ENCODE measurements around the gene TIRAP.

Gene TIRAP

GRCh38 chr11:126322996-126323395 is 40.1 kb downstream of the TIRAP start:
- DNase-seq (ENCODE audit: low read depth in 2 of 2), result no peak

DNA sequence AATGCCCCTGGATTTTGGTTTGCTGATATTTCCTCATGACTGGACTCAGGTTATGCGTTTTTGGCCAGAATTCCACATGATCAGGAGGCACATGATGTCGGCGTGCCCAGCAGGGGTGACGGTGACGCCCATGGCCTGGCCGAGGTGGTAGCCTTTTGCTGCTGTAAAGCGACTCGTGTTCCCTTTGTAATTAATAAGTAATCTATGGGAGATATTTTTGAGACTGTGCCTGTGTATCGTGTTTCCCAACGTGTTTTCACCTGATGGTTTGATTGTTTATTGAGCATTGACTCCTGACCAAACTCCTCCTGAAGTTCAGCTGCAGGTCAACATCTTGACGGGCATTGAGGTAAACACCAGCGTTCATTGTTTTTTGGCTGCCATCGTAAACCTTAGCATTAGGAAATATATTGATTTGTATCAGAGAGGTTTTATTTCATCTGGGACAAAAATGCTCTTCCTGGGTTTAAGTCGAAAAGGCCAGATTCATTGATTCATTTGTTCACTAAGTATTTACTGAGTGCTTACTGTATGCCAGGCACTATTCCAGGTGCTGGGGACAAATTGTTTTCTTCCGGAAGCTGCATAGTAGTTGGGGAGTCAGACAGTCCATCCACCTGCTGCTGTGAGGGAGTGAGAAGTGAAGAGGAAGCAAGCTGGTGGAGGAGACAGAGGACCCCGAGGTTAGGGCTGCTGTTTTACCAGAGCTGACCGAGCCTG is 44.5 kb downstream of the TIRAP start:
- no peak for DNase-seq (ENCODE audit: low read depth in 2 of 2)

DNA sequence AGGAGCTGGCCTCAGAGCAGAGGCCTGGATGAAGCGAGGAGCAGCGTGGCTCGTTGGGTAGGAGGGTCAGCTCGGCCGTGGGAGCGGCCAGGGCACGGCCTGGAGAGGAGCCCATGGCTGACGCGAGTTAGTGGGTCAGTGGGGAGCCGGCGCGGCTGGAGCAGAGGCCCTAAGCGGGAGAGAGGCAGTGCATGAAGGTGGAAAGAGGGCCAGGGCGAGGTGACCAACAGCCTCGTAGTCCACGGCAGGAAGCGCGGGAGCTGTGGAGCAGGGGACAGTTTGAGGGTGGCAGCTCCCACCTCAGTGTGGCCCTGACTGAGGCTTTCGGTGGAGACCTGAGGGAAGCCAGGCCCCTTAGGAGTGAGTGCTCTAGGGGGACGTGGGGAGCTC is 45.1 kb downstream of the TIRAP start:
- DNase-seq (ENCODE audit: low read depth in 2 of 2), result no peak

- no peak for DNase-seq (ENCODE audit: low read depth in 2 of 2)
Observed at GRCh38 chr11:126328444-126328843, 45.6 kb downstream of the TIRAP start.

DNA sequence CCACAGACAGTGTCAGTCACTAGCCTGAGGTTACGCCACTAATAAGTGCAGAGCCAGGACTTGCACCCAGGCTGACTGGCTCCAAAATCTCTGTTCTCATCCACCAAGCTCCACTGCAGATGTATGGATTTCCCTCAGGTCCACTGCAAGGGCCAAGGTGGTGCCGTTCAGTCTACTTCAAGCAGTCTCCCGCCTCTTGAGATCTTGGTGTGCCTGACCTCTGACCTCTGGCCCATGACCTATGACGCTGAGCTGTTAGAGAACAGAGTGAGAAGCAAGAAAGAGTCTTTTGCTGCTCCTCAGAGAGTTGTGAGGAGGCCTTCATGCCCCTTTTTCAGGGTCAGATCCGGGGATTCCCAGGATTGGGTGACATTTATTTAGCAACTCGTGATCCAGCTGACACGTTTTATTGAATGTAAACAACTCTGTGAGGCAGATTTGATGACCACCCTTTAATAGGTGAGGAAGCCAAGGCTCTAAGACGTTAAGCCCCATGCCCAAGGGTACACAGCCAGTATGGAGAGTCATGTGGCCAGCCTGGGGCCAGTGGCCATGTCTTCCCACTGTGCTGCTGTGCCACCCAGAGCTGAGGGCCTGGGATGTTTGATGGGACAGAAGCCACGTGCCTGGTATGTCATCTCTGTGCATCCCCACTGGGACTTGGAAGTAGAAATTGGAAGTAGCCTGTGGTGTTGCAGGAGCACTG is 46.2 kb downstream of the TIRAP start:
- DNase-seq (ENCODE audit: low read depth in 2 of 2), result no peak

GRCh38 chr11:126329644-126330211 is 46.8 kb downstream of the TIRAP start:
- DNase-seq (ENCODE audit: low read depth in 2 of 2), result no peak

GRCh38 chr11:126331286-126331685 is 48.4 kb downstream of the TIRAP start:
- no peak for DNase-seq (ENCODE audit: low read depth in 2 of 2)

DNA sequence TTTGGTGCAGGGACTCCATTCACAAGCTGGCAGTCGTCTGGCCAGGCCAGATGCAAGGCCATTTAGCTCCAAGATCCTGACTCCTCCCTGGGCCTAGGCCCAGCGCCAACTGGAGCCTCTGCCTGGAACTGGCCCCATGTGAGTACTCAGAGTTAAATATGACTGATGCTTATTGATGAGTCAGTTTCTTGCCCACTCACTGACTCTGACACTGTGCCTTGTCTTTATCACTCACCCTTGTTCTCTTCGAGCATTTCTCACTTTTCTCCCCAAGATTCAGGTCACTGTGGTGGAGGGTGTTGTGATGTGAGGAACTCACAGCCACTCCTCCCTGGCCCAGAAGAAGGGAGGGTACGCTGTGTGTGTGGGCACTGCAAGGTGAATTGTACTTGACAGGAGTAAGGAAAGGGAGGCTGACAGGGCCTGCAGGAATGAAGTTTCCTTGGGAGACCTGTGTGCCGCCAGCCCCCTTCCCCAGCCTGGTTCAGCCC is 49.4 kb downstream of the TIRAP start:
- DNase-seq (ENCODE audit: low read depth in 2 of 2), result no peak

- no peak for DNase-seq (ENCODE audit: low read depth in 2 of 2)
Observed at GRCh38 chr11:126333142-126333541, 50.2 kb downstream of the TIRAP start.

GRCh38 chr11:126334659-126335462 is 52.0 kb downstream of the TIRAP start:
- no peak for DNase-seq (ENCODE audit: low read depth in 2 of 2)

- DNase-seq (ENCODE audit: low read depth in 2 of 2), result no peak
Observed at GRCh38 chr11:126335463-126335760, 52.5 kb downstream of the TIRAP start.

DNA sequence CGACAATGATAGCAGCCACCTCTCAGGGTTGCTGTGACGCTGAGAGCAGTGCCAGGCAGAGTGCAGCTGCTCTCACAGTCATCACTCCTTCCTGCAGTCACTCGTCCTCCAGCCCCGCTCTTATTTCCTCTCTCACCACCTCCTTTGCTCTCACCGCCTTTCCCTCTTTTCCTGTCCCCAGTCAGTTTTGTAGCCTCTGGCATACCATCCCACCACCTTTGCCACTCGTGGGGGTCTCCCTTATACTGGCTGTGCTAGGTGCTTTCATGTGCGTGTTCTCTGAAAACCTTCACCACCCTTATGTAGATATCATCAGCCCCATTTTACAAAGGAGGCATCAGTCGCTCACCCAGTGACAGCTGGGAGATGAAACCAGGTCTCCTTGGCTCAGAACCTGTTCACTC is 53.2 kb downstream of the TIRAP start:
- no peak for DNase-seq (ENCODE audit: low read depth in 2 of 2)

DNA sequence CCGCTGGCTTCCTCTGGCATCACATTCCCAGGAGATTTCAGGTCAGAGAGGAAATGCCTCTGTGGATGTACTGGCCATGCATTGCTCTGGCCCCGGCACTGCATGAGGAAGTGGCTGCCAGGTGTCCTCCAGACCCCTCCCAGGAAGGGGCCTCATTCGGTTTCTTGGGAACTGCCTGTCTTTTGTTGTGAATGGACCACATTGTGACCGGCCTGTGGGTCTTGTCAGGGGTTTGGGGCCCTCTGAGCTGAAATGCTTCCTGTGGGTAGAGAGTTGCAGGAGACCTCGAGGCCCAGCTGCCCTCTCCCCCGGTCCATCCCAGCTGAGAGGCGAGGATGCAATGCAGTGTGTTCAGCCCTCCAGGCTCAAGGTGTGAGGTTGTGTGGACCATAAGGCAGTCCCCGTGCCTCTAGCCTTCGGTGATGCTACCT is 53.8 kb downstream of the TIRAP start:
- no peak for DNase-seq (ENCODE audit: low read depth in 2 of 2)

GRCh38 chr11:126337126-126337473 is 54.2 kb downstream of the TIRAP start:
- no peak for DNase-seq (ENCODE audit: low read depth in 2 of 2)

- DNase-seq (ENCODE audit: low read depth in 2 of 2), result no peak
Observed at GRCh38 chr11:126337474-126338241, 54.8 kb downstream of the TIRAP start.

DNA sequence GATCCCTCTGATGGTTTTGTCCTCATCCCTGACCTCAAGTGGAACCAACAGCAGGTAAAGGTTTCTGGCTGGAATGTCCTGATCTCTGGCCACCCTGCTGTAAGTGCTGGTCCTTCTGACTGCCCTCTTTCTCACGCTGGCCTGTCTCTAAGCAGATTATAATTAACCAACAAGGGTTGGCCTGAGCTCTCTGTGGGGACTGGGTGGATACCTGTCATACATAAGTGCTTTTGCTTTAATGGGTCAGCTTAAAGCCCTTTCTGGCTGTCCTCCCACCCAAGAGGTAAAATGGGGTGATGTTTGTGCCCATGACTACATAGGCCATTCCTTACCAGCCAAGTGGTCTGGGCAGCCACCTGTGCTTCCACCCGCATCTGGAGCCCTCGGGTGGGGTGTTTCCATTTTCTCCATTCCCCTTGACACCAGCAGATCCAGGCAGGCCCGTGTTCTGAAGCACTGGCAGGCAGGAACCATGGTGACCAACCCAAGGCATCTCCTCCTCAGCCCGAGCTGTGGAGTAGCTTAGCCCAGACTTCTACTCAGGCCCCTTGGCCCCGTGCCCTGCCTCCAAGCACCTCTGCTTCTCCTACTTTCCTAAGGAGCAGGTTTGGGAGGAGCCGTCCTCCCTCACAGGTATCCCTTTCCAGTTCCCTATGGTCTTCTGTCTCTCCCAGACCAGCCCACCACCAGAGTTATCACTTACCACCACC is 55.6 kb downstream of the TIRAP start:
- no peak for DNase-seq (ENCODE audit: low read depth in 2 of 2)

- no peak for DNase-seq (ENCODE audit: low read depth in 2 of 2)
Observed at GRCh38 chr11:126339073-126339862, 56.4 kb downstream of the TIRAP start.

DNA sequence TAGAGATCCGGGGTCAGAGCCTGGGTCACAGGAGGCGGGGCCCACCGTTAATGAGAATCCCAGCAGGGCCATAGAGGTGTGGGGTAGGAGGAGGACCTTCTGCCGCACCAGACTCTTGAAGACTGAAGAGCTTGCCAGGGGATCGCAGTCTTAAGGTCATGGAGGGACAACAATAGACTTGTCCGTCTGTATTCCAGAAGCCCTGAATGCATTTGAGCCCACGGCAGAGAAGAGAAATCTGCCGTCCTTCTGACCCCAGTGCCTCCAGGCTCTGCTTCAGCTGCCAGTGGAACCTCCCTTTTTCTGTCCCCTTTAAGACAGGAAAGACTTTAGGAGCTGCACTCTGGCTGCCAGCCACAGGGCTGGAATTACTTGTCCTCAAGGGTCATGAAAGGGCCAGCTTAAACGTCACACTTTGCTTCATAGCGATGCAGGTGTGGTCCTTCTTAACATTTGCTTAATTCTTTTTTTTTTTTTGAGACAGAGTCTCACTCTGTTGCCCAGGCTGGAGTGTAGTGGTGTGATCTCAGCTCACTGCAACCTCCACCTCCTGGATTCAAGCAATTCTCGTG is 57.1 kb downstream of the TIRAP start:
- no peak for DNase-seq (ENCODE audit: low read depth in 2 of 2)

DNA sequence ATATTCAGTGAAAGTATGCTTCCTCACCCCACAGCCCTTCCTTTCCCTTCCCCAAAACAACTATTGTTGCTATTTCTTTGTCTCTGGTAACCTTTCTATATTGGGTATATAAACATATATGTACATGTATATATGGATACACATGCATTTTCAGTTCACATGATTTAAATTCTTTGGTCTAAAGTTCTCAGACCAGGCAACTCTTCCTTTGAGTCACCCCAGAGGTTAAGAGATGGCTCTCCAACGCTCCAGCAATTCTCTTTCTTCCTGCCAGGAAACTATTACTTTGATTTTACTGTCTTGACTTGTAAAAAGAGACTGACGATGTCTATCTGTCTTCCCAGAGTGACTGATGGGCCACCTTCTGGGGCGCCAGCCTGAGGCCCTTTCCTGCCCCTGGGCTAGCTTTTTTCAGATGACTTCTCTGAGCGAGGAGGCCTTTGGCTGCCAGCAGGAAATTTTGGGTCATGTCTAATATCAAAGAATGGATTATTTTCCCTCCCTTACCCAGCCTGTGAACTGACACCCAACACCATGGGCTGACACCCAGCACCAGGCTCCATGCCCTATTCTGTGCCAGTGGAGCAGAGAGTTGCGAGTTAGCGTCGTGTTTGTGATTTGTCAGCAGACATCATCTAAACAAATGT is 58.2 kb downstream of the TIRAP start:
- DNase-seq (ENCODE audit: low read depth in 2 of 2), result no peak
